Ecto neural progenitor cell (in vitro differentiated cells): ENCODE results near the gene CTNNBL1.

ENCODE experiments used
- DNase-seq: peaks from one replicate; pipeline ENCODE4 v3.0.0-alpha.2; 2018; ENCODE audit warnings: low spot score

Gene CTNNBL1

GRCh38 chr20:37901654-37902503 is 208.0 kb downstream of the CTNNBL1 start:
- DNase-seq = peak; percentile 90

- peak; percentile 75 for DNase-seq
These were observed 208.9 kb downstream of the CTNNBL1 start, which contains the start of gene VSTM2L for GRCh38 chr20:37902504-37903313. Gene VSTM2L (plus strand): TSS chr20:37903127. CDS start chr20:37903351, 224 bp downstream.

DNA sequence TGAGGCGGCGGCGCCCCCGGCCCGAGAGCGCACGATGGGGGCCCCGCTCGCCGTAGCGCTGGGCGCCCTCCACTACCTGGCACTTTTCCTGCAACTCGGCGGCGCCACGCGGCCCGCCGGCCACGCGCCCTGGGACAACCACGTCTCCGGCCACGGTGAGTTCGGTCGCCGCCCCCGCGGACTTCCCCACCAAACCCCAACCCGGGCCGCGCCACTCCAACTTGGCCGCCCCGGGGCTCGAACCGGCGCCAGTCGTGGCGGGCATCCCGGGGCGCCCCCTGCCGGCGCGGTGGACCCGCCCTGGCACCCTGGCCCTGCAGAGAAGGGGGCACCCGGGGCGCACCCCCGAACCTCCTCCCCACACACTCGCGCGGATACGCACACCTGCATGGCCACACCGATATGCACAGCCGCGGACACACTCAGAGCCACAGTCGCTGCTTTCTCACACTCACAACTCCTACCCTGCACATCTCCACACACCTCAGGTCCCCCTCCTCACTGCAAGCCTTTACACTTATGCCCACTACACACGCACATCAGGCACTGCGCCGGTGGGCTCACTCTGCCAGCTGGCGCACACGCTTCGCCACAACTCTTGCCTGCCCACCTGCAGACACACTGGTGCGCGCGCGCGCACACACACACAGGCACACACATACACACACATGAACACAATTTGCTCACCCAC is 209.6 kb downstream of the CTNNBL1 start:
- DNase-seq = no peak

GRCh38 chr20:37904008-37904642 is 210.3 kb downstream of the CTNNBL1 start:
- DNase-seq = no peak

- no peak for DNase-seq
These were observed 211.1 kb downstream of the CTNNBL1 start for GRCh38 chr20:37904845-37905373.

GRCh38 chr20:37905671-37906613 is 212.1 kb downstream of the CTNNBL1 start:
- no peak for DNase-seq

- no peak for DNase-seq
These were observed 213.5 kb downstream of the CTNNBL1 start for GRCh38 chr20:37907330-37907676.

- peak; percentile 82 for DNase-seq
These were observed 214.0 kb downstream of the CTNNBL1 start for GRCh38 chr20:37907677-37908401.

GRCh38 chr20:37911261-37911660 is 217.4 kb downstream of the CTNNBL1 start:
- no peak for DNase-seq

GRCh38 chr20:37911838-37912281 is 218.0 kb downstream of the CTNNBL1 start:
- DNase-seq = peak; percentile 79

GRCh38 chr20:37912874-37913273 is 219.0 kb downstream of the CTNNBL1 start:
- DNase-seq = no peak

DNA sequence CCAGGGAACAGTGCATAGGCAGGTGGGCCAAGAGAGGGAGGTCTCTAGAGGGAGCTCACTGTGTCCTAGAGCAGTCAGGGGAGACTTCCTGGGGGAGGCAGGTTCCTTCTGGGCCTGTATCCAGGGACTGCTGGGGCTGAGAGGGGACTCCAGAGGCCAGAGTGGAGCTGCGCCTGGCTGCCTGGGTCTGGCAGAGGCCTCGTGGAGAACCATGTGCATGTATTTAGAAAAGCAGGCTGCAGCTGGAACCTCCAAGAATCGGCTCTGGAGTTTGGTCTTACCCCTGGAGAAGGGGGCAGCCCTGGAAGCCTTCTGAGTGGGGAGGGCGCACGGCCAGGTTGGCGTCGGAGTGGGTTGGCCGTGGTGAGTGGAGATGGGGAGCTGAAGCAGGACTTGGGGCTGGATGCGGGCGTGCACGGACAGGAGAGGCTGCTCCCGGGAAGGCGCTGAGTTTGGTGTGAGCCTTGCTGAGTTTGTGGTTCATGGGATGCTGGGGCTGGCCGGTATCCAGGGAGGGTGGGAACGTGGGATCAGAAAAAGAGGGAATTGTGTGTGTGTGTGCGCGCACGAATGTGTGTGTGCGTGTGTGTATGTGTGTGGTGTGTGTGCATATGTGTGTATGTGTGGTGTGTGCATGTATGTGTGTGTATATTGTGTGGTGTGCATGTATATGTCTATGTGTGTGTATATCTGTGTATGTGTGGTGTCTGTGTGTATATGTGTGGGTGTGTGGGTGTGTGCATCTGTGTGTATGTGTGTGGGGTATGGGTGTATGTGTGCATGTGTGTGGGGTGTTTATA is 219.9 kb downstream of the CTNNBL1 start:
- DNase-seq = no peak

DNA sequence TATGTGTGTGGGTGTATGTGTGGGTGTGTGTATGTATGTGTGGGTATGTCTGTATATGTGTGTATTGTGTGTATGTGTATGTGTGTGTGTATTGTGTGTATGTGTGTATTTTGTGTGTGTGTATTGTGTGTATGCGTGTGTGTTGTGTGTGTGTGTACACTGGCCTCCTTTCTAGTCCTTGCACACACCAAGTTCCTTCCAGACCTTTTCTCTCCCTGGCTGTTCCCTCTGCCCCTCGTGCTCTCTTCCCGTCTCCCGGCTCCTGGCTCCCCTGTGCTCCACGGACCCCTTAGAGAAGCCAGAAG is 220.5 kb downstream of the CTNNBL1 start:
- no peak for DNase-seq

DNA sequence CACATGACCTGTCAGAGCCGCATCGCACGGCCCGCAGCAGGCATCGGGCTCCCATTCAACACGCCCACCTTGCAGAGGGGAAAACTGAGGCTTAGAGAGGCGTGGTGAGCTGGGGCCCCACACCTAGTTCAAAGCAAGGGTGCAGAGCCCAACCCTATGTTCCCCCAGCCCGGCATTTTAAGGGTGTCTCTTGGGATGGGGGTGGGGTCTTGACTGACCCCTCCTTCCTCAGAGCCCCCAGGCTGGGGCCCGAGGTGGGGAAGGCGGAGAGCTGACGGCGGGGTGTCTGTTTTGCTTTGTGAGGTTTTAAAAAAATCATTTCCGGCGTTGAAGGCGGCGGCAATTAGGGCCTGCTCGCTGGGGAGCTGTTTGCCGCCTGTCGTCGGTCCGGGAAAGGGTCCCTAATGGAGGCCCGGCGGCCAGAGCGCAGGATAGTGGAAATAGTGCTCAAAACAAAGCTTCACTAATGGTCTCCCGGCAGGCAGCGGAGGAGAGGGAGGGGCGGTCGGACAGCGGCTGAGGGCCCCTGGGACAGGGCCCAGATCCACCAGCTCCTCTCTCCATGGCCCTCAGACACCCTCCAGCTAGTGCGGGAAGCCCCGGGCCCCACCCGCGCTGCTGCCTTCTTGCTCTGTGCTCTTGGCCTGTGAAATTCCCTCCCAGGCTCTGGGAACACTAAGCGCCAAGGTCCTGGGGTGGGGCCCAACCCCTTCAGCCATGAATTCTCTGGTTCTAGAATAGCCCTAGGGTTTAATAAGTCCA is 221.0 kb downstream of the CTNNBL1 start:
- DNase-seq = peak; percentile 80

DNA sequence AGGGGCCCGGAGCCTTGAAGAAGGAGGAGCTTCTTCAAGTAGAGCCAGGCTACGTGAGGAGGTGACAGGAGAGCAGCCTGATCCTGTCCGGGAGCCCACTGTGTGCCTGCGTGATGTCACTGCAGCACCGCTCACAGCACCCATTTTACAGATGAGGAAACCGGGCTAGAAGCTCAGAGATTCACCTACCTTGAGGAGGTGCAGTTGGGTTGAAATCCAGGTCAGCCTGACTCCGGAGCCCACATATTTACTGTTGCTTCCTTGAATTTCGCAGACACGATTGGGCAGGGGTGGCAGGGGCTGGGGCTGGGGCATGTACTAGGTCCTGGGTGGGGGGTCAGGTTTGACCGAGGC is 221.6 kb downstream of the CTNNBL1 start:
- no peak for DNase-seq

- DNase-seq = no peak
These were observed 222.2 kb downstream of the CTNNBL1 start for GRCh38 chr20:37915800-37916570.

- peak; percentile 59 for DNase-seq
These were observed 223.6 kb downstream of the CTNNBL1 start for GRCh38 chr20:37917461-37917860.

DNA sequence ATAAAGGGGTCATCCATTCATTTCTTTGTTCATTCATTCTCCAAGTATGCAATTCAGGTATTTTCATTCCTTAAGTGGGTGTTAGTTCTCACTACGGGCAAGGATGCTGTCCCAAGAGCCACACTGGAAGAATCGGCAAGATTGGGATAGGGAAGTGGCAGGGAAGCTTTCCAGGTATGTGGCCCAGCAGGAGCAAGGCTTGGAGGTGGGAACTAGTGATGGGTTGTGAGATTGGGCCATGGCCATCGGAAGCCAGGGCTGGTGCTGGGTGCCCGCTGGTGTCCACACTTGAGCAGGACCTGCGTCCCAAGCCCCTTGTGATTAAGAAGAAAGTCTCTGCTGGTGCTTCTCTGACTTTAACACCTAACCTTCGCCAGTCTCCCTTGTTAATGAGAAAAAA is 224.2 kb downstream of the CTNNBL1 start:
- DNase-seq = no peak
